Neuronal stem cell (in vitro differentiated cells): ENCODE results near the gene NOL7.

Experiments used
- DNase-seq: peaks from one replicate; pipeline ENCODE4 v3.0.0-alpha.2; 2013; ENCODE audit warnings: low spot score
- H2AFZ ChIP-seq: one replicate; pipeline ENCODE4 v1.6.1; 2013; ENCODE audit warnings: mild to moderate bottlenecking, low read length, inconsistent platforms
- H2AK5ac ChIP-seq: 2 replicates; pipeline ENCODE4 v1.6.1; 2013; ENCODE audit warnings: low read depth, mild to moderate bottlenecking, inconsistent platforms, low read length, moderate library complexity, mixed read lengths
- H2BK120ac ChIP-seq: 2 replicates; pipeline ENCODE4 v1.6.1; 2013; ENCODE audit warnings: low read depth, mild to moderate bottlenecking, inconsistent platforms, low read length, moderate library complexity, mixed read lengths
- H2BK12ac ChIP-seq: one replicate; pipeline ENCODE4 v1.6.1; 2013; ENCODE audit warnings: low read length, inconsistent platforms
- H2BK15ac ChIP-seq: 2 replicates; pipeline ENCODE4 v1.6.1; 2013; ENCODE audit warnings: mild to moderate bottlenecking, low read length, inconsistent platforms, mixed read lengths
- H2BK5ac ChIP-seq: one replicate; pipeline ENCODE4 v1.6.1; 2013; ENCODE audit warnings: inconsistent platforms, mild to moderate bottlenecking, low read length, moderate library complexity
- H3K14ac ChIP-seq: one replicate; pipeline ENCODE4 v1.6.1; 2013; ENCODE audit warnings: low read length, inconsistent platforms
- H3K18ac ChIP-seq: 2 replicates; pipeline ENCODE4 v1.6.1; 2013; ENCODE audit warnings: low read length, inconsistent platforms
- H3K23ac ChIP-seq: 2 replicates; pipeline ENCODE4 v1.6.1; 2013; ENCODE audit warnings: low read depth, mild to moderate bottlenecking, mixed read lengths, low read length, inconsistent platforms; ENCODE audit not compliant: poor library complexity
- H3K27ac ChIP-seq: replicated peaks from 3 replicates; pipeline ENCODE4 v1.5.1; 2013; ENCODE audit warnings: low read length, inconsistent platforms
- H3K27me3 ChIP-seq, 3 experiments: 2 replicates each; pipeline ENCODE4 v1.6.1; 2013; ENCODE audit warnings: low read length in 3 of 3, mild to moderate bottlenecking in 2 of 3, inconsistent platforms in 1 of 3, low read depth in 1 of 3, mixed read lengths in 1 of 3, moderate library complexity in 1 of 3; ENCODE audit not compliant: control insufficient read depth in 3 of 3, insufficient read depth in 3 of 3
- H3K36me3 ChIP-seq, 2 donors: replicated peaks in 1 of 2; 2 replicates each; pipeline ENCODE4 v1.6.1; 2013; ENCODE audit warnings: low read length in 2 of 2; ENCODE audit not compliant: control insufficient read depth in 2 of 2, insufficient read depth in 2 of 2
- H3K4ac ChIP-seq: 2 replicates; pipeline ENCODE4 v1.6.1; 2013; ENCODE audit warnings: inconsistent platforms, mild to moderate bottlenecking, low read length, moderate library complexity
- H3K4me1 ChIP-seq, 2 donors: 1 replicate in 1 of 2; 2 replicates in 1 of 2; pipeline ENCODE4 v1.6.1; 2013; ENCODE audit warnings: low read length in 2 of 2, low read depth in 1 of 2; ENCODE audit not compliant: control insufficient read depth in 2 of 2, insufficient read depth in 1 of 2
- H3K4me2 ChIP-seq: one replicate; pipeline ENCODE4 v1.6.1; 2013; ENCODE audit warnings: mild to moderate bottlenecking, low read length, inconsistent platforms; ENCODE audit not compliant: insufficient read depth, poor library complexity, severe bottlenecking
- H3K4me3 ChIP-seq, 2 donors: 2 replicates each; pipeline ENCODE4 v1.5.1; 2013; ENCODE audit warnings: low read length in 2 of 2, mild to moderate bottlenecking in 2 of 2, inconsistent platforms in 1 of 2, moderate library complexity in 1 of 2
- H3K79me1 ChIP-seq: one replicate; pipeline ENCODE4 v1.6.1; 2013; ENCODE audit warnings: low read depth, mild to moderate bottlenecking, inconsistent platforms, low read length, moderate library complexity
- H3K9ac ChIP-seq: one replicate; pipeline ENCODE4 v1.6.1; 2013; ENCODE audit warnings: mild to moderate bottlenecking, low read depth, low read length, inconsistent platforms; ENCODE audit not compliant: poor library complexity
- H3K9me3 ChIP-seq, 2 donors: replicated peaks in 1 of 2; 2 replicates each; pipeline versions ENCODE3 to v1.6.1; 2013; ENCODE audit warnings: low read length in 2 of 2, mild to moderate bottlenecking in 2 of 2, inconsistent platforms in 1 of 2, low read depth in 1 of 2, mixed read lengths in 1 of 2, moderate library complexity in 1 of 2; ENCODE audit not compliant: control insufficient read depth in 2 of 2, insufficient read depth in 1 of 2
- H4K8ac ChIP-seq: one replicate; pipeline ENCODE4 v1.6.1; 2013; ENCODE audit warnings: low read depth, mild to moderate bottlenecking, inconsistent platforms, low read length, moderate library complexity
- H4K91ac ChIP-seq: one replicate; pipeline ENCODE4 v1.6.1; 2013; ENCODE audit warnings: low read length, low read depth, mild to moderate bottlenecking, inconsistent platforms; ENCODE audit not compliant: poor library complexity
- WGBS, 2 donors: extraction: QIAGEN DNeasy Blood & Tissue Kit; methylation state at CpG; one replicate each; pipeline ENCODE4 v1.1.7; 2013; ENCODE audit warnings: missing lambda C conversion rate in 2 of 2, mixed read lengths in 1 of 2; ENCODE audit not compliant: insufficient read length in 2 of 2, insufficient replicate concordance in 1 of 2; ENCODE audit errors: extremely low coverage in 2 of 2; 5-methylcytosine and 5-hydroxymethylcytosine counted together

NOL7 gene

DNA sequence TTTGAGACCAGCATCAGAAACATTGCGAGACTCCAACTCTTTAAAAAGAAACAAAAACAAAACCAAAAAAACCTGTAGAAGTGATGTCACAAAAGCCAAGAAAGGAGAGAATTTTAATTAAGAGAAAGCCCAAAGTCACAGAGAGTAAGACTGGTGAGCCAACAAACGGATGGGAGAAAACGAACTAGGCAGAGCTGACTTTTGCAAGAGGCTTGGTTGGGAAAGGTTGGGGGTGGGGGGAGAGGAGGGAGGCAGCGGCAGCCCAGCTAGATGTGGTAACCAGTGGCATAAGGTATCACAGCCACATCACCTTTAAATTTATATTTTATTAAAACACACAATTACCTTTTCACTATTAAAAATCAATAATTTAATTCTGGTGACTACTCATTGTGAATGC is 23.5 kb downstream of the NOL7 start:
- Histone ChIP-seq H3K79me1 (no peaks in the 10 kb centered on the region), H3K27me3 (no peaks in the 10 kb centered on the region), H3K4me3 (no peak overlapping the region), H3K4me2 (no peak overlapping the region), H3K4me1 (peaks cover 0 to 5% of the 10 kb centered on the region in 2 donors), H2AFZ (no peak overlapping the region), H2AK5ac (no peak overlapping the region), H3K27ac (no peak overlapping the region), H3K14ac (no peak overlapping the region), H3K18ac (no peak overlapping the region), H2BK120ac (no peak overlapping the region), H3K9ac (no peak overlapping the region), H4K91ac (no peak overlapping the region), H3K23ac (no peak overlapping the region), H2BK15ac (no peak overlapping the region), H3K4ac (no peak overlapping the region), H3K9me3 (no peaks in the 10 kb centered on the region), H4K8ac (no peak overlapping the region), H2BK12ac (no peak overlapping the region), H3K36me3 (peaks cover 0 to 95% of the 10 kb centered on the region in 2 donors), H2BK5ac (no peak overlapping the region)
- no CpG with 5 or more reads among the region's 4 CpGs for WGBS, 2 donors
- no peak for DNase-seq

DNA sequence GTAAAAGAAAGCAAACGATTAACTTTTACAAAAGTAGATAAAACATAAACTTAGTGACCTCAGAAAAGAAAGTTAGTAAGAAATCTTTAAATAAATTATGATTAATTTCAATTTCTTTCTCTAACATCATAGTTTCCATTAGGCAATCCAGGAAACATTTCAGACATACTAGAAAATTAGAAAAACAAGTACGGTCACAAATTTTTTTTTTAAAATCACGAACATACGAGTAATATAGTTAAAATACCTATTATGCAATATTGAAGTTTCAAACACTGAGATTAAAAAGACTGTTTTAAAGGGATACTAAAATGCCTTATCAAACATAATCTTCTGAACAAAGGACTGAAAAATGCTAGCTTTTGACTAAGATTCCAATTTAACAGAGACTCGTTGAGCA is 26.2 kb downstream of the NOL7 start:
- H2BK12ac ChIP-seq: no peak overlapping the region
- no peak overlapping the region for H3K4me3 ChIP-seq
- H2BK15ac ChIP-seq: no peak overlapping the region
- no peak overlapping the region for H2AK5ac ChIP-seq
- H3K18ac ChIP-seq: no peak overlapping the region
- peaks cover 0 to 87% of the 10 kb centered on the region in 2 donors for H3K36me3 ChIP-seq
- no peak overlapping the region for H4K8ac ChIP-seq
- DNase-seq: no peak
- H3K9me3 ChIP-seq: no peaks in the 10 kb centered on the region
- no peak overlapping the region for H2AFZ ChIP-seq
- H3K79me1 ChIP-seq: no peaks in the 10 kb centered on the region
- H4K91ac ChIP-seq: no peak overlapping the region
- no peak overlapping the region for H2BK5ac ChIP-seq
- peaks cover 0 to 1% of the 10 kb centered on the region in 2 donors for H3K4me1 ChIP-seq
- H3K27ac ChIP-seq: no peak overlapping the region
- no peaks in the 10 kb centered on the region for H3K27me3 ChIP-seq
- no peak overlapping the region for H3K23ac ChIP-seq
- WGBS, 2 donors: no CpG with 5 or more reads among the region's 5 CpGs
- no peak overlapping the region for H3K4ac ChIP-seq
- no peak overlapping the region for H3K4me2 ChIP-seq
- H2BK120ac ChIP-seq: no peak overlapping the region
- no peak overlapping the region for H3K14ac ChIP-seq
- no peak overlapping the region for H3K9ac ChIP-seq

DNA sequence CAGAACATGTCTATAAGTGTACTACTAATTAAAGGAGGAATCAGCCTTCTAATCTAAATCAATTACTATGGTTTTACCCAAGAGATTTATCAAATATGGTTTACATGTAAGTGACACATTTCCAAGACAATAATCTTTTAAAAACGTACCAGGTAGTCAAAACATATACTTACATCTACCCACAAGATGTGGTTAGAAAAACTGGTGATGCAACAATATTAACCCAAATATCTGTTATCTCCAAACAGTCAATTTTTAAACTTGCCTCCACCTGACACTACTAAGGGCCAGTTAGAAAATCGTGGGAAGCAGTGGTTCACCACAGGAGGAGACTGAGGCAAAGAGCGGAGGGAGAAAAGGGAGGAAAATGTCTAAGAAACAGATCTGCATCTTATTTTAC is 28.0 kb downstream of the NOL7 start:
- H3K79me1 ChIP-seq: no peaks in the 10 kb centered on the region
- H2BK120ac ChIP-seq: no peak overlapping the region
- H2BK12ac ChIP-seq: no peak overlapping the region
- H2AK5ac ChIP-seq: no peak overlapping the region
- no peak overlapping the region for H2BK15ac ChIP-seq
- H3K4ac ChIP-seq: no peak overlapping the region
- H3K4me3 ChIP-seq: no peak overlapping the region
- H4K91ac ChIP-seq: no peak overlapping the region
- H2BK5ac ChIP-seq: no peak overlapping the region
- H3K9ac ChIP-seq: no peak overlapping the region
- no peak overlapping the region for H3K27ac ChIP-seq
- H3K18ac ChIP-seq: no peak overlapping the region
- DNase-seq: no peak
- H3K36me3 ChIP-seq: peaks cover 0 to 76% of the 10 kb centered on the region in 2 donors
- no CpG with 5 or more reads among the region's 3 CpGs for WGBS, 2 donors
- H3K27me3 ChIP-seq: no peaks in the 10 kb centered on the region
- no peak overlapping the region for H4K8ac ChIP-seq
- no peak overlapping the region for H3K14ac ChIP-seq
- no peaks in the 10 kb centered on the region for H3K9me3 ChIP-seq
- no peaks in the 10 kb centered on the region for H3K4me1 ChIP-seq
- H3K4me2 ChIP-seq: no peak overlapping the region
- no peak overlapping the region for H2AFZ ChIP-seq
- no peak overlapping the region for H3K23ac ChIP-seq

DNA sequence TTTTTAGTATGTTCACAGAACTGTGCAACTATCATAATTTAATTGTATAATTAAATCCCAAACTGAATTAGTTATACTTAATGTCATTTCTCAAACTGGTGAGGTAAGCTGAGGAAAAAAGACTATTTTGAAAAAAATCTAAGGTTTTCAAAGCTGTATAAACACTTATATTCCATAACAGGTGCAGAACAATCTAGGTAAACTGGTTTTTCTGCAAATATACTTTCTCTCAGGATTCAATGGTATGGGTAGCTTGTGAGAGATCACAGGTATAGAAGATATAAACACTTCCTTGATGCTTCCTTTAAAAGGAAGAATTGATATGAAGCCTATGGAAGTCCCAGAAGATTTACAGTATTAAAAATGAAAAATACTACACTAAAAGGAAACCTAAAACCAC is 33.7 kb downstream of the NOL7 start:
- H2AK5ac ChIP-seq: no peak overlapping the region
- no peak overlapping the region for H4K8ac ChIP-seq
- H3K27ac ChIP-seq: no peak overlapping the region
- no peaks in the 10 kb centered on the region for H3K79me1 ChIP-seq
- H3K23ac ChIP-seq: no peak overlapping the region
- no peak overlapping the region for H3K14ac ChIP-seq
- no peak overlapping the region for H3K9ac ChIP-seq
- no peak overlapping the region for H4K91ac ChIP-seq
- H3K4me1 ChIP-seq: no peaks in the 10 kb centered on the region
- H3K4ac ChIP-seq: no peak overlapping the region
- no peak overlapping the region for H3K4me3 ChIP-seq
- H3K27me3 ChIP-seq: no peaks in the 10 kb centered on the region
- no peak overlapping the region for H2AFZ ChIP-seq
- no peak for DNase-seq
- no peaks in the 10 kb centered on the region for H3K9me3 ChIP-seq
- no peak overlapping the region for H3K18ac ChIP-seq
- no peak overlapping the region for H2BK15ac ChIP-seq
- no peak overlapping the region for H2BK5ac ChIP-seq
- H2BK120ac ChIP-seq: no peak overlapping the region
- H3K36me3 ChIP-seq: peaks cover 2 to 59% of the 10 kb centered on the region in 2 donors
- no peak overlapping the region for H3K4me2 ChIP-seq
- no peak overlapping the region for H2BK12ac ChIP-seq
